DMS 273 (cell line): ENCODE results near the gene STX4.
"Not testable (repeated sequence)": the region's sequence is repeated elsewhere in the genome, so short reads cannot be mapped to it uniquely, and the experiment has no call there.

Experiments used
- DNase-seq: peaks from one replicate; lab custom pipeline; 2025; ENCODE audit not compliant: unreplicated experiment; lab: John Stamatoyannopoulos, UW

The STX4 gene

DNA sequence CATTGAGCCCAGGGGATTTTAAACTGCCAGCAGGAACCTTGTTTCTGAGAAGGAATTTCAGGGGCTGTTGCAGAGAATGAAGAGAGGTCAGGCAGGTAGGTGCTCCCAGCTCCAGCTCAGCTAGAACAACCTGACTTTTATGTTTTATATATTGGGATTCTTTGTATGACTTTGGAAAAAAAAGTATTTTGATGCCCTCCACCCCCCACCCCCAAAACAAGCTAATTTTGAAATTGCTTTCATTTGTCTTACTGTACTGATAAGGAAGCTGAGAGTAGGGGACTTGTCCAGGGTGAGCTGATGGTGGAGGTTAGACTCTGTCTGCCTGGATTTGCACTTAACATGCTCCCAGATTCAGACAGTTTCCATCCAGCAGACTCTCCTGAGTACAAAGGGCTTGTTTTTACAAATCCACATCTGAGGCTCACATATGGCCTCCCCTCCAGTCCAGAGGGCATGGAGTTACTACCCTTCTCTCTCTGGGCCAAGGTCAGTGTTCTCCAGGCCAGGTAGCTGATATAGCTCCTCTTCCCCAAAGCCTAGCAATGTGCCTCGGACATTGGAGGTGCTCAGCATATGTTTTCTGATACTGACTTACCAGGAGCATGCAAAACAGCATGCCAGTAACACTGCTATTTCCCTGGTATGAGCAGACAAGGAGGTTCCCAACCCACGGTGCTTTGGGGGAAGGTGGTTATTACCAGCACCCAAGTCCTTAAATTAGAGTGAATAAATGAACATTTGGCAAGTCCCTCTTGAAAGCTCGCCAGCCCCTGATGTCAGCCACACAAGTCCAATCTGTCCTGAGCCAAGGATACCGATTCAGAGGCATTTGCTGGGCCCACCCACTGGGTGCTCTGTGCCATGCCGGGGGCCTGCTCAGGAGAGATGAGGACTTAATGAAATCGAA is 34.3 kb upstream of the STX4 start:
- DNase-seq: peak; percentile 74

DNA sequence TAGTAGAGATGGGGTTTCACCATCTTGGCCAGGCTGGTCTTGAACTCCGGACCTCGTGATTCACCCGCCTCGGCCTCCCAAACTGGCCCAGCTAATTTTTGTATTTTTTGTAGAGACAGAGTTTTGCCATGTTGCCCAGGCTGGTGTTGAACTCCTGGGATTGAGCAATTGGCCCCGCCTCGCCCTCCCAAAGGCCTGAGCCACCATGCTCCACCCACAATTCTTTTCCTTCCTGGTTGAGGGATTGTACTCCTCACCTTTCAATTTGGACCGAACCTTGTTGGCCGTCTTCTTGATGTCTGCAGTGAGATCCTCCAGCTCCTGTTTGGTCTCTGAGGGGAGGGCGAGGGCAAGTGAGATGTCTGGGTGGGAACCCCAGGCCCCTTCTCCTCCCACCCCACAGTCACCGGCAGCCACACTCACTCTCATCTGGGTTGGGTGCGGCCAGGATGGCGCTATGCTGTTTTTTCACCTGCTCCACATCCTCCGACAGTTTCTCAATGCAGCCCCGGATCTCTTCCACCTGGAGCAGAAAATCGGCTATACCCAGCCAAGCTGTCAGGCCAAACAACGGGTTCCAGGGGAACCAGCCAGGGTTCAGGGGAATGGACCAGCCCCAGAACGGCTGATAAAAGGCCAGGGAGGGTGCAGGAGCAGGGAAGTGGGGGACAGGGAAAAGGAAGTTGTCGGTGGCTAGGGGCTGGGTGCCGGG is 32.5 kb upstream of the STX4 start:
- DNase-seq: no peak

DNA sequence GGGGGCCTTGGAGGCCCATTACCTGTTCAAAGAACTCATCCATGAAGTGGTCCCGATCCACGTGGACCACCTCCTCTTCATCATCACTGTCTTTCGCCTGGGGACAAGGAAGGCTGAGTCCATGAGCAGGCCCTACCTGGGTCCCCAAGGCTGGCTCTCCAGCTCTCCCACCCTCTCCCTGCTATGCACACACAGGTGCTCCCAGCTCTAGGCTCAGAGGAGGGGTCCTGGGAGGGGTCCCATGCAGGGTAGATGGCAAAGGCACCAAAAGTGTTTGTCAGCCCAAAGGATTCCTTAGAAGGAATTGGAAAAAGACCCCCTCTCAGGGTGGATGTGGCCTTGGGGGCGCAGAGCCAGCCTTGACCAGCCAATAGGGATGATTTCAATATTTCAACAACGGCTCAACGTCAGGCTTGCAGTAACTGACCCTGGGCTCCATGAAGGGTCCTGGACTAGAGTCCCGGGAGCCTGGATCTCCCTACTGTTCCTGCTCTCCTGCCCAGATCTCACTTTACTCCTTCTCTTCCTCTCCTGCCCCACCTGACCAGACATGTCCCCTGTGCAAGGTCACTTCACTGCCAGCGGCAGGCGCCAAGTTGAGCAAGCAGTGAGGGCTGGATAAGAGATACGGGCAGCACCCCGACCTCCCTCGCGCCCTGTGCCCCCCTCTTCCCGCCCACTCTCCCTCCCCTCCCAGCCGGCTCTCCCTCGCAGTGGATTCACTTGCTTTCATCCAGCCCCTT is 31.7 kb upstream of the STX4 start:
- no peak for DNase-seq

DNA sequence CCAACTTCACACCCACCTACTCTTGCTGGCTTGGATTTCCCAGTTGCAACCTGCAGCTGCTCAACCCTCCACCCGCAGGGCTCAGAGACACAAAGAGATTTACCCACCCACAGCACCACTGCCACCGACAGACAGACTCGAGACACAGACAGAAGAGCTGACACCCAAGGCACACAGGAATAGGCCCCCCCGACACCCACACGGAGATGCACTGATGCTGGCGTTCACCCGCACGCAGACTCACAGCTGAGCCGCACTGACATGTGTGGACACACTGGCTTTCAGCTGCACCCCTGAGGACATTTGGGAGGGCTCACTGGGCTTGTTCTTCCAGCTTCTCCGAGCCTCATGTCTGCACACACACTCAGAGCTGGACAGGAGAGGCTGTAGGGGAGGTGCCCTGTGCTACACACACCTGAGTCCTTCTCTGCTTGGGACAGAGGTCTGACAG is 31.1 kb upstream of the STX4 start:
- DNase-seq: no peak

GRCh38 chr16:31002862-31003341 is 30.5 kb upstream of the STX4 start:
- DNase-seq: peak; percentile 53

- DNase-seq: no peak
Measured at GRCh38 chr16:31003744-31004143, 29.6 kb upstream of the STX4 start.

DNA sequence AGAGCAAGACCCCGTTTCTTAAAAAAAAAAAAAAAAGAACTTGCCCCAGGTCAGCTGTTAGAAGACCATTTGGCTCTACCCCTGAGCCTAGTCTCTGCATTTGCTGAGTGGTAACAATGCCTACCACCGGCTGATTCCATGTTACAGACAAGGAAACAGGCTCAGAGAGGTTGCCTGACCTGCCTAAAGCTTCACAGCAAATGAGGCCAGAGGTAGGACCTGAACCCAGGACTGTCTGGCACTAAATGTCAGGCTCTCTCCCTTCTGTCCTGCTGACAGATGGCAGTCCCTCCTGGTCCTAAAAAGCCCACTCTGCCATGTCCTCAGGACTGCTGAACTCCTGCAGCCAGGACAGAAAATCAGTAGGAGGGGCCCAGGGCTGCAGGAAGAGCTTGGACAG is 28.7 kb upstream of the STX4 start:
- no peak for DNase-seq

DNA sequence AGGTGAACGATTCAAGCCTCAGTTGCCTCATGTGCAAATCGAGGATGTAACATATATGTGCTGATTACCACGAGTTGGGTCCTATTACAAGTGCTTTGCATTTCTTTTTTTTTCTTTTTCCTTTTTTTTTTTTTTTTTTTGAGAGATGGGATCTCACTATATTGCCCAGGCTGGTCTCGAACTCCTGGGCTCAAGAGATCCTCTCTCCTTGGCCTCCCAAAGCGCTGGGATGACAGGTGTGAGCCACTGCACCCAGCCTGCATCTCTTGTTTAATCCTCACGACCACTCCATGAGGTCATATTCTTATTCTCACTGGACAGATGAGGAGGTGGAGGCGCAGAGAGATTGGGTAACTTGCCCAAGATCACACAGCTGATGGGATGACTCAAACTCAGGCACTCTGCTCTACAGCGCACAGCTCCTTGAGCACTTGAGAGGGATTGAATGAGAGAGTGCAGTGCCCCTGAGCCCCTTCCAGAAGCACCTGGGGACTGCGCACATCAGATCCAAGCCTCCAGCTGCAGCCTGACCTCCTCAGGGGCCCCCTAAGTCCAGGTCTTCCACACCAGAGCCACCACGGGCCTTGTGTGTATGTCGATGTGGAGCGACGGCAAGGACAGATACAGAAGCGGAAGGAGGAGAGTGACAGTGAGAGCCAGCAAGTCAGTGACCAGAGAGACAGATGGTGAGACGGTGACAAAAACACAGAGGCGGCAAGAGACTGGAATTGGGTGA is 27.8 kb upstream of the STX4 start:
- no peak for DNase-seq

DNA sequence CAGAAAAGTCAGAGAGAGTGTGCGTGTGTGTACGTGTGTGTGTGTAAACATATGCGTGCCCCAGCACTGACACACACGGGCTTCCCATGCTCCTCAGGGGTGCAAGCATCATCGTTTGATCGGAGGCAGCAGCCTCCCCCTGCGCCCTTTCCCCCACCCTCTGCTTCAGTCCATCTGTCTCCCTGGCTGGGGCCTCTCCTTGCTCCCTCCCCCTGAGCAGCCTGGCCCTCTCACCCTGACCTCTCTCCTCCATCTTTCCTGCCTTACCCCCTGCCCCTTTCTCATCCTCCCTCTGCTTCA is 27.3 kb upstream of the STX4 start:
- peak; percentile 77 for DNase-seq

DNA sequence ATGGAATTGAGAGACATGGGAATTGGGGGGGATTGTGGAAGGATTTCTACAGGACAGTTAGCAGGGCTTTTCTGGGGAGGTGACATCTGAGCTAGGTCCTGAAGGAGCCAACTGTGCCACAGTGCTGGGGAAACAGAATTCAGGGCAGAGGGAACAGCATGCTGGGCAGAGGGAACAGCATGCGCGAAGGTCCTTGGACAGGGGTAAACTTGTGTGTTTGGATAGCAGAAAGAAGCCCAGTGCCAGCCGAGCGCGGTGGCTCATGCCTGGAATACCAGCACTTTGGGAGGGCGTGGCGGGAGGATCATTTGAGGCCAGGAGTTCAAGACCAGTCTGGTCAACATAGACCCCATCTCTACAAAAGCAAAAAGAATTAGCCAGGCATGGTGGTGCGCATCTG is 26.8 kb upstream of the STX4 start:
- DNase-seq: no peak

GRCh38 chr16:31007684-31008083 is 25.7 kb upstream of the STX4 start:
- DNase-seq: no peak

DNA sequence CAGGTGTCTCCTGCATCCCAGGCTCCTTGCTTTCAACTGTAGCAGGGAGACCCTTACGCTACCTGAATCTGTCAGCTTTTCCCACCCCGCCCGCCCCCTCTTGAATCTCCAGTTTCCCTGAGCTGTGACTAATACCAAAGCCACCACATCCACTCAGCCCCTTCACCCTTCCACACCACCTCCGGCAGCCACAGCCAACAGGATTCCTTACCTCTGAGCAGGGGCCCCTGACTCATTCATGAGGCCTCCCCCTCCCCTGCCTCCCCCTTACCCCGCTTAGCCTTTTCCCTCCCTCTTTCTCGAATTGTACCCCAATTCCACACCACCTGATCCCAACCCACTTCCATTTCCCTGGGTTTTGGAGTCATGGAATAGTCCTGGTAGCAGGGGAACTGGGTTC is 25.2 kb upstream of the STX4 start:
- no peak for DNase-seq

- DNase-seq: no peak
Measured at GRCh38 chr16:31008551-31008950, 24.8 kb upstream of the STX4 start.

DNA sequence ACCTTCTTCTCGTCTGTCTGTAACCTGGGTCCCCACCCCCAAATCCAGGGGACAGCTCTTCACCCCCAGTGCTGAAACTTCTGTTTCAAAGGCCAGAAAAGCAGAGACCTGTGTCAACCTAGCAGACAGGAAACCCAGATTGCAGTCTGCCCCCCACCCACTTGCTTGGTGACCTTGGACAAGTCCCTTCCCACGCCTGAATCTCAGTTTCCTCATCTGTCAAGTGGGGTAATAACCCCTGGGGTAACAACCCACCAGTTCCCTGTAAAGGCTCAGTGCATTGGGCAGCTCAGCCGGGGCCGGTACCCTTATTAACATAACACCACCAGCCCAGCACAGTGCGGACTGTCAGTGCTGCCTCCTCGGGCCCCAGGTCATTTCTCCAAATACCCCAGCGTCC is 24.2 kb upstream of the STX4 start:
- DNase-seq: no peak

DNA sequence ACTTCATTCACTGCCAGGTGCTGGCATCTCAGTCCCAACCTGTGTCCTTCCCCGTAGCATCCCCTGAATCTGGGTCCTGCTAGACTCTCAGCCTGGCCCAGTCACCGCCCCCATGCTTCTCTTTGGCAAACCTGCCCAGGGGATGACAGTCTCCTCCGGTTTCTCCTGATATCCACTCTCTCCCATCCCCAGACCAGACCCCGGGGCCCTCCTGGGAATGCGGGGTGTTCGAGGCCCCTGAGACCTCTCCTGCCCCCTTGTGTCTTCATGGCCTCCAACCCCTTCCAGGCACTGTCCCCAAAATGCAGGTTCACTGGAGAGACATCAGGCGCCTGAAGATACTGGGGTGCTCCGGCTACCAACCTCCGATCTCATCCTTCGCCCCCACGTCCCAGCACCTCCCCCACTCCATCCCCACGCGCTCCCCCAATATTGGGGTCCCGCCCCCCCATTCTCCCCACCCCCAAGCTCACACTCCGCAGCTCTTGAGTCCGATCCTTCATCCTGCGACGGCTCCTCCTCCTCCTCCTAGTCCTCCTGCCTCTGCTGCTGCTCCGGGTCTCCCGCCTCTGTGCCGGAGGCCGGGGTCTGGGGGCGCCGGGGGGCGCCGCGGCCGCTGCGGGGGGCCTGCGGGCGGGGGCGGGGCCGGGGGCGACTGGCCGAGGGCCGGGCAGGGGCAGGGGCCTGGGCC is 23.3 kb upstream of the STX4 start:
- no peak for DNase-seq

DNA sequence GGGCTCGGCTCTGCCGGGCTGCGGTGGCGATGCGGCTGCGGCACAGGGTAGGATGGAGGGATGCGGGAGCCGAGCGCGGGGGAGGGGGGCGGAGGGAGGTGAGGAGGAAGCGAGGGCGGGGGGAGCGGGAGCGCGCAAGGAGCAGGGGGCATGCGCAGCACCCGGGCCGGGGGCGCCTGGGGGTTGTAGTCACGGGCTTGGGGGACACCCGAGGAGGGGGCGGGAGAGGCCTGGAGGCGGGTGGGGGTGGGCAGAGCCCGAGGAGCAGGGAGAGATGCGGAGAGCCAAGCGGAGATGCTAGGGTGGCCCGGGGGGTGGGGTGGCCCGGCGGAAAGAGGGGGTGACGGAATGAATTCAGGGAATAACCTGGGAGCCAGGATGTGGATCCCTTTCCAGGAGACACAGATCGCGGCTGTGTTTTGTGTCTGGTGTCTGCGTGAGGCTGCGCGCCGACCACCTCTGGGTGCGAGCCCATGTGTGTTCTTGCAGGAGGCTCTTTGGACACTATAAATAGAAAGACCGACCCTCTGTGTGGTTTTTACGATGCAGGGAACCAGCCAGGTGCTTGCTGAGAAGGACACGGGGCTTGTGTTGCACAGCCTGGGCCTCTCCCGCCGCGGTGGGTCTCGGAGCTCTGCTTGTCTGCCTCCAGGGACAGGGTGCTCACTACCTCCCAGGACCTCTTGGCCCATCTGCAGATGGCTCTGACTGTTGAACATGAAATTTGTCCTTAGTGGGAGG is 22.6 kb upstream of the STX4 start, which contains the start of gene STX1B:
Gene STX1B (minus strand): TSS at position 54 of the 741 bp plus-strand sequence. CDS start 242 bp downstream, outside the sequence.
- peak; percentile 83 for DNase-seq

DNA sequence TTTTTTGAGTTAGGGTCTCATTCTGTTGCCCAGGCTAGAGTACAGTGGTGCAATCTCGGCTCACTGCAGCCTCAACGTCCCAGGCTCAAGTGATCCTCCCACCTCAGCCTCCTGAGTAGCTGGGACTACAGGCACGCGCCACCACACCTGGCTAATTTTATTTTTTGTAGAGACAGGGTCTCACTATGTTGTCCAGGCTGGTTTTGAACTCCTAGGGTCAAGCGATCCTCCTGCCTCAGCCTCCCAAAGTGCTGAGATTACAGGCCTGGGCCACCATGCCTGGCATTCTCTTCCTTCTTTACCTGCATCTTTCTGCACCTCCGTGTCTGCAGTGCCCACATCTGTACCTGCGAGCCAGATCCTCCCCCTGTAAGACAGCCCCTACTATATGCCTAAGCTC is 21.5 kb upstream of the STX4 start:
- not testable (repeated sequence) for DNase-seq

GRCh38 chr16:31013292-31013691 is 20.1 kb upstream of the STX4 start:
- DNase-seq: not testable (repeated sequence)

GRCh38 chr16:31016018-31016417 is 17.3 kb upstream of the STX4 start:
- peak; percentile 40 for DNase-seq
